HG03571 (cell line): ENCODE measurements around the gene IMP4.
A peak's percentile ranks its signal among the peaks of the same experiment; 100 is the strongest.

Source experiments
- ATAC-seq: cut with Tn5 transposase; IDR thresholded peaks from one replicate; pipeline ENCODE4 v1.9.1; 2021; ENCODE audit not compliant: unreplicated experiment

IMP4 gene

GRCh38 chr2:130375291-130376266, 32.9 kb downstream of the IMP4 start:
- no peak for ATAC-seq

- peak; percentile 47 for ATAC-seq
Measured at GRCh38 chr2:130376433-130377293, 34.0 kb downstream of the IMP4 start.

GRCh38 chr2:130377491-130377890, 34.8 kb downstream of the IMP4 start:
- no peak for ATAC-seq

GRCh38 chr2:130378206-130378897, 35.7 kb downstream of the IMP4 start:
- no peak for ATAC-seq

- no peak for ATAC-seq
Measured at GRCh38 chr2:130378898-130379214, 36.2 kb downstream of the IMP4 start.

GRCh38 chr2:130380096-130380934, 37.6 kb downstream of the IMP4 start:
- ATAC-seq: no peak

GRCh38 chr2:130381145-130381544, 38.4 kb downstream of the IMP4 start:
- ATAC-seq: no peak

GRCh38 chr2:130381619-130382018, 38.9 kb downstream of the IMP4 start:
- ATAC-seq: no peak

GRCh38 chr2:130382313-130382917, 39.7 kb downstream of the IMP4 start:
- no peak for ATAC-seq

- ATAC-seq: no peak
Measured at GRCh38 chr2:130385709-130386108, 43.0 kb downstream of the IMP4 start.

- no peak for ATAC-seq
Measured at GRCh38 chr2:130387071-130387400, 44.3 kb downstream of the IMP4 start.

- no peak for ATAC-seq
Measured at GRCh38 chr2:130387804-130388203, 45.1 kb downstream of the IMP4 start.

- ATAC-seq: no peak
Measured at GRCh38 chr2:130388221-130388907, 45.7 kb downstream of the IMP4 start.

- ATAC-seq: no peak
Measured at GRCh38 chr2:130389358-130389757, 46.7 kb downstream of the IMP4 start.

GRCh38 chr2:130389783-130390182, 47.1 kb downstream of the IMP4 start:
- no peak for ATAC-seq

GRCh38 chr2:130390460-130391057, 47.9 kb downstream of the IMP4 start:
- ATAC-seq: peak; percentile 6

- ATAC-seq: peak; percentile 84
Measured at GRCh38 chr2:130391058-130391871, 48.6 kb downstream of the IMP4 start.
